Activated CD4-positive, alpha-beta T cell treated with anti-CD3 and anti-CD28 coated beads, Interleukin-2, Interleukin-6, amounts not matched to agents 100 ng/mL and 50 ng/mL, durations not matched to agents 16 hours and 8 hours (primary cell): ENCODE results near the gene SLX4.

Experiments used
- DNase-seq: peaks from one replicate; pipeline ENCODE4 v3.0.0-alpha.2; 2020

SLX4 gene

DNA sequence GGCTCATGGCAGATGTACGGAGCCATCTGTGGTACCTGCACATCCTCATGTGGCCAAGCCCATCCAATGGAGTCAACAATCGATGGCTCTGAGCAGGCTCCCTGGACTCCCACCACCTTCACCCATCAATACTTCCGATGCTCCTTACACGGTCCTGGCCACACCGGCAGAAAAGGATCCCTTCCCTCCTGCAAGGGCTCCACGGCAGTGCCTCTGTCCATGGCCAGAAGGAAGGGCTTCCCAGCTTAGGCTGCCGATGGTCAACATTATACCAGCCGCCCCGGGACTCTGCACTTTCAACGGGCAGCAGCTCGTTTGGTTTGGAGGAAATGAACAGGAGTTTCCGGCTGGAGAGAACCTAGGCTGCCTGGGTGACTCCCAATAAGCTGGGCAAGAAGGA lies 13.2 kb downstream of the SLX4 start:
- DNase-seq, result no peak

DNA sequence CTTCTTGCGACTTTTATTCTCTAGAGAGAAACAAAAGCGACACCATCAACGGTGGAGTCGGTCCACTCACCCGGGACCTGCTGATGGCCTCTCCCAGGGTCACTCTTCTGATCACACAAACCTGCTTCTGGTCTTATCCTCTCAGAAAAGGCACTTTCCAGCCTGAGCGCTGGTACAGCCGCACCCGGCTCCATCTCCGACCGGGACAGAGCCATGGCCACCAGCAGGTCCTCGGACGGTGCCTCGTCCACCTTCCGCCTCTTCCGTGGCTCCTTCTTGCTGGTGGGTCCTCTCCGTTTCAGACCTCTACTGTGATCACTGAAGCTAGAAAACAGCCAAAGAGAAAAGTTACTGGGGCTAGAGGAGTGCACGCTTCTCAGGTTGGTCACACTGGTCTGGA lies 13.7 kb downstream of the SLX4 start:
- no peak for DNase-seq

DNA sequence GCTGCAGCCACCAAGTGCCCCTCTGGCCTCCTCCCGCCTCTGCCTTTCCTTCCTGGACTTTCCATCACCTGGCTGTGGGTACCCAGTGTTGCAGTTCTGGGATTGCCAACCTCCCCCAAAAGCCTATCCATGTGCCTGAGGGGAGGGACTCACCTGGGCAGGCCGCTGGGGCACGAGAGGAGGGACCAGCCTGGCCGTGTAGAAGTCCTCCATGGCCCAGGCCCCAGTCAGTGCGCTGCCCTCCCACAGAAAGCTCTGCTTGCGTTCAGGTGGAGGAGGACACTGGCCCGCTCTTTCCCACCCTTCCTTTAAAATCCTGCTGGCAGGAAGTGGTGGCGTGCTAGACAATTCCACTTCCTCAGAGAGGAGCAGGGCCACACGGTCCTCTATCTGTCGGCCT lies 14.2 kb downstream of the SLX4 start:
- DNase-seq, result no peak

DNA sequence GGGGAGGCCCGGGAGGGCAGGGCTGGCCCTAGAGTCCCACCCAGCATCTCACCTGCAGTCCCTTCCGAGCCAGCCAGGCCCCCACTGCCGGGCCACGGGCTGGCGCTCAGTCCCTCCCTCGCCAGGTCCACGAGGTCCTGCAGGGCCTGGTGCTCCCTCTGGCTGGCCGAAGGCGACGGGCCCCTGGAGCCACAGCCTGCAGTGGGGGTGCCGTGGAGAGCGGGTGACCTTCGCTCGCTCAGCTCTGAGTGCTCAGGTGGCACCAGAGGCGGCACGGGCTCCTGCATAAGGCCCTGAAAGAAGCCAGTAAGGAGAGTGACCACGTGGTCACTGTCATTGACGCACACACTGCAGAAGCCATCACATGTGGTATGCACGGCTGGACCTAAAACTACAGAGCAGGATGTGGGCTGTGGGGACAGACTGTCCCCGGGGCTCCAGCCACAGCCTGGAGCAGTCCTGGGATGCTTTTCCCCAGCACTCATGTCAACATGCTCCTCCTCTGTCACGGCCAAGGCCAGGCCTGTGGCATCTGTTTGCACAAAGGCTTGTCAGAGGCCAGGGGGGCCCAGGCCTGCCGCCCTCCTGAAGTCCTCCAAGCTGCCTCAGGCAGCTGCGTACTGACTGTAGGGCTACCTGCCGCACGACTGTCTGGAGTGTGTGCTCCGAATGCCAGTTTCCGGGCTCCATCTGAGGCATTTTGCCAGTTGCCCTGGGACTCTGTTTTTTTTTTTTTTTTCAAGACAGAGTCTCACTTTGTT lies 15.1 kb downstream of the SLX4 start:
- DNase-seq, result no peak

DNA sequence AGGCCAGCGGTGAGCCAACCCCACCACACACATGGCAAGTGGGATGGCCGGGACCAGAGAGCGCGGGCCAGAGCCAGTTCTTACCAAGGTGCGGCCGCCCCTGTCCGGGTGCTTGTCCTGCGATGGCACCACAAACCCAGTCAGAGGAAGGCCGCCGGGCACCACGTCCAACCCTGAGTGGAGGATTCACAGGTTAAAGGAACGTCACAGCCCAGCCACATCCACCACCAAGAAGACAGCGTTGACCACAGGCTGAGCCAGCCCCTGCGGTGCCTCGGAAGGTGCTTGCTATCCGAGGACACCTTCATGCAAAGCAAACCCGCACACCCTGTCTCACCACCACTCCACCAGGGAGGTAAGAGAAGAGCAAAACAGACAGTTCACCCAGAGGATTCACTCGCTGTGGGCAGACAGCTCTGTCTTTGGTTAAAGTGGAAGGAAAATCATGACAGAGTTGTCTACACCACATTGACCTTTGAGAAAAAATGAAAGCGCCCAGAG lies 15.8 kb downstream of the SLX4 start:
- no peak for DNase-seq

DNA sequence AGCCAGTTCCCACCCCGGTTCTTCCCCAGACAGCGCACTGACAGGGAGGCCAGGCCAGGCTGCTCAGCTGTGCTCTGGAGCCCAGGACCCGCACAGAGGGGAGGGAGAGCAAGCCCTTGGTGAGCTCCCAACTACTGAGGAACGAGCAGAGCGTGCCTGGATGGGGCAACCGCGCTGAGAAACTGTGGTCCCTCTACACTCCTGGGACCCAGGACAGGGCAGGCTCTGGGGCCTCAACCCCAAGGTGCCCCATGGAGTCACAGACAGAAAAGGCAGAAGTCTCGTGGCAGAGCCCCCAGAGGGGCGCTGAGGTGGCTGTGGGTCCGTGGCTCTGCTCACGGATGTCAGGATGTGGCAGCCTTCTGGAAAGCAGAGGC lies 16.3 kb downstream of the SLX4 start:
- no peak for DNase-seq

DNA sequence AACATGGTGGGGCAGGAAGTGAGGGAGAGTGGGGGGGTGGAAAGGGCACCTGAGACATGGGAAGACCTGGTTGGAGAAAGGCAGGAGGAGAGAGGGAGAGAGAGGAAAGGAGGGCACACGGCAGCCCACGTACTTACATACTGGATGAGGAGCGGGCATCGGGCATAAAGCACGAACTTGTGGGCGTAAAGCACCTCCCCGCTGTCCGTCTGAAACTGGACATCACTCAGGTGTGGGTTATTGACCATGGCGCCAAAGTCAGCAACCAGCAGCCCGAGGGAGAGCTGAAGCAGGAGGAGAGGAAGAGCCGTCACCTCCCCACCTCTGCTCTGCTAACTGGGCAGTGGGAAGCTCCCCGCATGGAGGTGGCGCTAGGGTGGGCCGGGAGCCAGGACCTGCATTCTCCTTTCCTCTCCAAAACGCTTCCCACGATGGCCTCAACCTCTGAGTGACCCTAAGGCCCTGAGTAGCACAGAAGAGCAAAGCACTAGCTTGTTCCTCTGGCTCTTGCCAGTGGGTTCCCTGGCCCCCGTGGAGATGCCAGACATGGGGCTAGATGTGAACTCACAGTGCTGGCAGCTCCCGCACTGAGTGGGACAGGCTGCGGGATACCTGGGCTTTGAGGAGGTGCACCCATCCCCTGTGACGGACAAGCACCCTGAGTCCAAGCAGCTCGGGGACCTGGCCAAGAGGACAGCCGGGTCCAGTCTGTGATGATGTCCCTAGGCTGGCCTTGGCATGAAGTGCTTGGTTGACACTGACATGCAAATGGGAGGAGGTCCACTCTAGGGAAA lies 16.9 kb downstream of the SLX4 start:
- DNase-seq, result no peak

DNA sequence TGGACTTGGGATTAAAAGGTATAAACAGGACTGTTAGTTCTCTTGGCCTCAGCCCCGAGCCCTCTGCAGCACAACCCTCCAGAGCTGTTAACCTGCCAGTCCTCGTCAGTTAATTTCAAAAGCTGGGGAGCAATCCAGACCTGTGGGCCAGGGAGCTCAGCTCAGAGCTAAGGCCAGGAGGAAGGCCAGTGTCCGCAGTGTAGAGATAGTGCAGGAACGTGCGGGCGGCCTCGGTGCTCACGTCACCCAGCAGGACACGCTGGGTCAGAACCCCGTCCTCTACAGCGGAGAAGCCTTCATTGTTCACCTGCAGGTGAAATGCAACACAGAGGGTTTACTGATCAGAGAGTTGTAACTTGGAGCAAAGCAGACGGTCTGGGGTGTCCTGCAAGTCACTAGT lies 18.8 kb downstream of the SLX4 start:
- no peak for DNase-seq

DNA sequence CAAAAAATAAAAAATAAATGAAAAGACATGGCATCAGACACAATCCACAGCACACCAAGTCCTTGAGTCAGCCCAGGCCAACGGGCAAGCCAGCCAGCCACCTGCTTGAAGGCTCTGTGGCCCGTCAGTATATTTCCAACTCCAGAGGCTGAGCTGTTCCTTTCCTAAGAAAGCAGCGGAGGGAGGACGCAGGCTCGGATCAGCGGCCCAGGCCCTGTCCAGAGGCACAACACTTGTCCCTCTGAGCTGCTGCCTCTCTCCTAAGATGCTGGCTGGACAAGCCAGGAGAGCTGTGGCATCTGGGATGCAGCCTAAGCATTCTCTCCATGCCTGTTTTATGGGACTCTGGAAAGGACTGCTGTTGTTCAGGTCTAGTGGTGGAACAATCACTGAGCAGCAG lies 19.4 kb downstream of the SLX4 start:
- DNase-seq, result no peak

DNA sequence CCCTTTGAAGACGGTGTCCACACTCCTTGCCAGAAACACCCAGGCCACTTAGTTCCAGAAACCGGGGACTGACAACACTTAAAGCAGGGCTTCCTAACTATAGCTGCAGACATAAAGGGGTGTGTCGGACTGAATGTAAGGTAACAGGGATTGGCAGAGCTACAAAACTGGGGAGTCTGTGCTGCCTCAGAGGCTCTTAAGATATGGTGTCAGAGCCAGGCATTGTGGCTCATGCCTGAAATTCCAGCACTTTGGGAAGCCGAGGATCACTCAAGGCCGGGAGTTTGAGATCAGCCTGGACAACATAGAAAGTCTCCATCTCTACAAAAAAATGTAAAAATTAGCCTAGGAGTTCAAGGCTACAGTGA lies 20.0 kb downstream of the SLX4 start:
- DNase-seq, result no peak

DNA sequence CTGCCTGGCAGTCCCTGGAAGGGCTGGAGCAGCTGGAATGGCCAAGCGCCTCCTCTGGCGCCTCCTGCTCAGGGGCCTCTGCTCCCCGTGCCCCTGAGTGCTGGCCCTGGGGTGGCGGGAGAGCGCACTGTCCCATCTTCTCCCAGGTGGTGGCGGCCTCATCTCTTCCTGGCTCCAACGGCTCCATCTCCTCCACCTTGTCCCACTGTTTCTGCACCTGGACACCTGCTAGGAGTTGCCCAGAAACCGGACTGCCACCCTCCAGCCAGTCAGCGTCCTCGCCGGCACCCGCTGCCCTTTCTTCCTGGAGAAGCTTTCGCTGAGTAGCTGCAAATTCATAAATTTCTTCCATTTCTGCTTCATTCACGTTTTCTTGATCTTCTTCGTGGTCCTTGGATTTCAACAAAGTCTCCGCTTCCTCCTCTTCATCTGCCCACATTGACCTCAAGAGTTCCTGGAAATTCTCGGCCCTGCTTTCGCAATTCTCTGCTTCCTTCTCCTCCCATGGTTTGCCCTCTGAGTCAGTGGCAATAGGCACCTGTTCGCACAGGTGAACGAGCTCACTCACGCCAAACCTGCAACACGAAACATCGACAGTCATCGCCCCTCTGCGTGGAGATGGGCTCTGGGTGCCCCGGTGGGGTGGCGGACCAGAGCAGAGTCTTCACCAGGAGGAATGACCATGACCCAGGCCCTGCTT lies 20.5 kb downstream of the SLX4 start:
- no peak for DNase-seq

DNA sequence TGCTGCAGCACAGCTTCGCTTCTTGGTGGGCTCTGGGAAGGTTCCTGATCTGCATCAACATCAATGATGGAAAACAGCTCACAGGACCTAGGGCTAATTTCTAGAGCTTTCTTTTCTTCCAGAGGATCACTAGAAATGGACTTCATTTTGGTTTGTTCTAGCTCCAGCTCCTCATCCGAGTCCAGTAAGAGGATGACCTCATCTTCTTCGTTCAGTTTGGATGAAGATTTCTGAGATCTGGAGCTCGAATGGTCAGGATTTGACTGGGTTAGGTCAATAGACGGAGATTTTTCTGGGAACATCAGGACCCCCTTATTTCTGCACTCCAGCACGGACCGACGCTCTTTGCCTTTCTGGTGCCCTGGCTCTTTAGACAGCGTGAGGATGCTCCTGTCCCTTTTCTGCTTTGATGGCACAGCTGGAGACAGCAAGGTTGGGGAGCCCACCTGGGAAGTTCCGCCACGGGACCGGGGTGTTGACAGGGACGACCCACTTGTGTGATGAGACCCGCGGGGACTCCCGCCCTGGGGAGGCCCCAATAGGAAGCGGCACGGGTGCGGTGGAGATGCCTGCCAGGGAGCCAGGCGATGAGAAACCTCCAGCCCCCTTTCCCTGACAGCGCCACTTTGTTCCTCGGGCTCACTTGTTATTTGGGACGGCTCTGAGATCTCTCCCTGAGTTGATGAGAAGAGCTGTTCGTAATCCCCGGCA lies 21.3 kb downstream of the SLX4 start:
- DNase-seq, result no peak

DNA sequence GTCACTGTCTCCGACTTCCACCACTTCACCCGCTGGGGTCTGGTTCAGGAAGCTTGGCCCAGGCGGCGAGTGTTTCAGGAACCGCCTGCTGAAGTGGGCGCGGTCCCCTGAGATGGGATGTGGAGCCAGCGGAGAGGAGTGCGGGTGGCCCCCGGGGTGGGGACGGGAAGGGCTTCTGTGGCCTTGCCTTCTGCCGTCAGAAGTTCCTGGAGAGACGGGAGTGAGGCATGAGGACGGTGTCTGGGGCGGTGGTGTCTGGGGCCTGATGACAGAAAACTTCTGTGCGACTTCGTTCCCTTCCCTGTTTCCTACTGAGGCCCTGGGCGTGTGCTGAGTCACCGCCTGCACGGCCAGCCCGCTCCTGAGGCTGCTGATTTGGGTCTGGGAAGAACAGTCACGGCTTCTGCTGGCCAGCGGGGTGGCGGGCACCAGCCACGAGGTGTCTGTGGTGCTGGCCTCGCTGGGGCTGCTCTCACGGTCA lies 21.9 kb downstream of the SLX4 start:
- DNase-seq, result no peak

DNA sequence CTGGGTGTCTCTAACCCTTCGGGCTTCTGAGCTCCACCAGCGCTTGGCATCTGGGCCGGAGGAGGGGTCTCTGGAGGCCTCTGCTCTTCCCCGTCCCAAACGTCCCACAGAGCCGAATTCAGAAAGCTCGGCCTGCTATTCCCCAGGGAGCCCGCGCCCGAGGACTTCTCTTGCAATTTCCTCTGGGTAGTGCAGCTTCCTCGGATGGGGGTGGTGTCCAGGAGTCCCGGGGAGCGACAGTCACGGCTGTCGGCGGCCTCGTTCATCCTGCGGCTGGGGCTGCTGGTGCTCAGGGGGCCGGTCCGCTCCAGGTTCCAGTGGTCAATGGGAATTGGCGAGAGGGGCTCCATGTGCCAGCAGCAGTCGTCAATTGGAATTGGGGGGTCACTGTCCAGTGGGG lies 22.4 kb downstream of the SLX4 start:
- no peak for DNase-seq

DNA sequence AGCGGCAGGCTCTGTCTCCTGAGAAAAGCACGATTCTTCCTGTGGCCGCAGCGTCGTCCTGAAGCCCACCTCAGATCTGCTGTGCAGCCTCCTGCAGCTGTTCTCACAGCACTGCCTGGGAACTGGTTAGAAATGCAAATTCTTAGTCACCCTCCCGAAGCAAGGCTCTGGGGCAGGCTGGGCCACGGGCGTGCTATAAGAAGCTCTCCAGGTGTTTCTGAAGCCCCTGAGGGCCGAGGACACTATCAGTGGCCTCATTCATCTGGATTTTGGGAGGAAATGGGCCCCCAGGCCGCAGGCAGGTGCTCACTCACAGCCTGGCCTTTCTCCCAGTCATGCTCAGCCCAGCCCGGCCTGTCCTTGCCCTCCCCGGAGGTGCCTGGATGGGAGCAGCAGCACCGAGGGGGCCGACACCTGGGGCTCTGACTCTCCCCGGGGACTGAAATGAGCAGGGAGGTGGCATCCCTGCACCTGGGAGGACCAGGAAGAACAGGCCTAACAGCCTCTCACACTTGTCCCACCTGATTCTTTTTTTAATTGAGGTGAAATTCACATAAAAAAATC lies 23.8 kb downstream of the SLX4 start:
- no peak for DNase-seq

DNA sequence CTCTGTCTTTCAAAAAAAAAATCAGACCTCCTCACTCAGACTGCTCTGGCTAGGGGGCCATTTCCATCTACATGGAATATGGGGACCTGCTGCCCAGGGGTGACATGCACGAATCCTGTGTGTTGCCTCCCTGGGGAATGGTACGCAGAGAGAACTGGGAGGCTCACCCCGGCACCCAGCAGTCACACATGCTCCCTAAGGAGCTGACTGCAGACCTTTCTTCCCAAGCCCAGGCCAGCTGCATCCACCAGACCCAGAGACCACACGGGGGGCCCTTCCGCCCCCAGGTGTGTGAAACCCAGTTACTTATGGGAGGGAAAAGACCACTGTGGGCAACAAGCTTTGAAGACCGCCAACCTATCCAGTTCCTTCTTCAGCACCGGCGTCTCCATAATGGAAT lies 27.0 kb downstream of the SLX4 start:
- no peak for DNase-seq

DNA sequence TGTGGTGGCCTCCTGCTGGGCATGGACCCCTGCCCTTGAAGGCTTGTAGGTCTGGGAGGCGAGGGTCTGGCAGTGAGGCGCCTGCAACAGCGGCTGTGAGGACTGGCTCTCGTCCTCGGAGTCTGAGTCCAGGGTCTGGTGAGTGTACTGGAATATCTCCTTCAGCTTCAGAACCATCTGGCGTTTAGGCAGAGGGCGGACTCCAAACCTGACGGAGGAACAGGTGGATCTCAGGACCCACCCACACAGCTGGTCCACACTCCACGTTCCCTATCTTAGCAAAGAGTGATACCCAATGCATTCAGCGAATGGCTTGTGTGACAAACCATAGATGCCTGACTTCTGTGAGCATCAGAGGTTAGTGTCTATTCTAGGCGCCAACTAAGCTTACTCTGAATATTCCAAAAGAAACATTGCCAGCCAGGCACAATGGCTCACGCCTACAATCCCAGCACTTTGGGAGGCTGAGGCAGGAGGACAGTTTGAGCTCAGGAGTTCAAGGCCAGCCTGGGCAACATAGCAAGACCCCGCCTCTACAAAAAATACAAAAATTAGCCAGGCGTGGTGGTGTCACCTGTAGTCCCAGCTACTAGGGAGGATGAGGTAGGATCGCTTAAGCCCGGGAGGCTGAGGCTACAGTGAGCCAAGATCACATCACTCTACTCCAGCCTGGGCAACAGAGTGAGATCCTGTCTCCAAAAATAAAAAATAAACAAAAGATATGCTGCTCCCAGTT lies 27.9 kb downstream of the SLX4 start:
- DNase-seq, result no peak

DNA sequence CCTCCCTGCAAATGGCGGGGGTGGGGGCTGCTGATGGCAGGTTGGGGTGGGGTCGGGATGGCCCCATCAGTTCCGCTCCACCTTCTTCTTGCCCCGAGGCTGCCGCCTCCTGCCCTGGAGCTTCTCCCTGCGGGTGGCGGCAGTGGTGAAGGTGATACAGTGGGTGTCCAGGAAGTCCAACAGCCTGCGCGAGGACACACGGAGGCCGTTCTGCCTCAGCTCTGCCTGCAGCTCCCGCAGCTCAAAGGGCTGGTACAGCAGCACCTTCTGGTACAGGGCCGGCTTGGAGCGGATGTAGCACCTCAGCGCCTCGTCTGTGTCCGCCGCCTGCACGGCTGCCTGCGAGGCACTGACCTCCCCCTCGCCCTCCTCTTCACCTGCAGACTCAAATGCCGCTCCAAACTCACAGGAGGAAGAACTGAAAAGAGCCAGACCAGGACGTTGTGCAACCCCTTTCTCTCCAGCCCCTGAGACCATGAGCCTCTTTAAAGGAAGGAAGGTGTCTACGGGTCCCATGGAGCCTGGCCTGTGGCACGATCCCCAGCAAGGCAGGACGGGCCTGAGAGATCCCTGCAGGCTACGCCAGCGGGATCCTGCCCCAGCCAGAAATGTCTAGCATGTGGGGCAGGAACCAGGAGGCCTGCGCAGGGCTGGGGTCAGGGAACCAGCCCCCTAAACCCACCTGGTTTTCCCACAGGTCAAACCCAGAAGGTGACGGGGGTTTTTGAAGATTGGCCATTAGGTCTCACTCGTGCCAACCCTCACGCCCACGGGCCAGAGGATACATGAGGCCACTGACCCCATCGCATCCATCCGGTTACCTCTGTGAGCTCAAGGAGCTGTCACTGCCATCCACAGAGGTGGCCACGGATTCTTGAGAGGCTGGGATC lies 28.9 kb downstream of the SLX4 start:
- no peak for DNase-seq

DNA sequence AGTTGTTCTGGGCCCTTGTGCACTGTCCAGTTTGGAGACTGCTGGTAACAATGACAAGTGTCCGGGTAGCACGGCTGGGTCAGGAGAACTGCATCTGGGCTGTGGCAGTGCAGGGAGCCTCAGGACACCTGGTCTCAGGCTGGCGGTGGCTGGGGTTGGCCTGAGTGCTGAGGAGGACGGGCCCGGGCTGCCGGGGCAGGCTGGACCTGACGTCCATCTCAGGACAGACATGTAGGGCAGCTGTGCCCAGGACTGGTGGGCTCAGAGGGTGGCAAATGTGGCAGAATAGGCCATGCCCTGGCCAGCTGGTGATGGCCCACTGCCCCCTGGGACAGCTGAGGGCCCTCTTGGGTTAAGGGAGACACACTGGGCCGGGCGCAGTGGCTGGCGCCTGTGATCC lies 30.0 kb downstream of the SLX4 start:
- DNase-seq, result no peak

DNA sequence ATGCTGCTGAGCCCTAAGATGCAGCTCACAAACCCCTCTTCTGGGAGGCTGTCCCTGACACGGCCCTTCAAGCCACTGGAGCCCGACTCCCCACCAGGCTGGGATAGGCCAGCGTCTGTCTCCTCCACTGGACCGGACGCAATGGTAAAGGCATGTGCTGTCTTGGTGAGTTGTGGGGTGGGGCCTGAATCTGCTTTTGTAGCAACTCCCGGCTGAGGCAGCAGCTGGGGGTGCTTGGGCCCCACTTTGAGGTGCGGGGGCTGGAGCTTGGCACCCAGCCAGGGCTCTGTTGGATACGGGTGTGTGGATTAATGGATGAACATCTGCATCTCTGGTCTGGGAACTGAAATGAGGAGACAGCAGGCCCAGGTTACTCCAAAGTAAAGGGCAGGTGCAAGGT lies 30.7 kb downstream of the SLX4 start:
- no peak for DNase-seq

DNA sequence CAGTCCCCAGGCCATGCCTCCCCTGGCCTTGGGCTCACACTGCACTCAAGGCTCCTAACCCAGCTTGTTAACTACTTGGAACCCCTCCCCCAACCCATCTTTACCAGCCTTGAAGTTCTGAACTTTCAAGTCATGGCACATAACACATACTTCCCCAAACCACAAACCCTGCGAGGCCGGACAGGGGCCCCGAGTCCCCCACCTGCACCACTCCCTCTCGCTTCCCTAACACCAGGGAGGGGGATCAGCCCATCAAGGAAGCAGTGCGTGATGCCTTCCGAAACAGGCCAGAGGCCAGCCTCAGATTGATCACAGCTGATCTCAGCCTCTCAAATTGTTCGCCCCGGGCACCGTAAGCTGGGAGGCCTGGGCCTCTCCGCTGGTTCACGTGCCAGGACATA lies 31.2 kb downstream of the SLX4 start:
- DNase-seq, result no peak
